GM10847 (cell line): Measurements from ENCODE around the gene PTPN5.

Experiments
- POLR2A ChIP-seq: IDR thresholded peaks from 2 replicates; pipeline ENCODE4 v1.6.1; 2011; ENCODE audit not compliant: insufficient read length; ENCODE audit errors: extremely low read depth

The PTPN5 gene

DNA sequence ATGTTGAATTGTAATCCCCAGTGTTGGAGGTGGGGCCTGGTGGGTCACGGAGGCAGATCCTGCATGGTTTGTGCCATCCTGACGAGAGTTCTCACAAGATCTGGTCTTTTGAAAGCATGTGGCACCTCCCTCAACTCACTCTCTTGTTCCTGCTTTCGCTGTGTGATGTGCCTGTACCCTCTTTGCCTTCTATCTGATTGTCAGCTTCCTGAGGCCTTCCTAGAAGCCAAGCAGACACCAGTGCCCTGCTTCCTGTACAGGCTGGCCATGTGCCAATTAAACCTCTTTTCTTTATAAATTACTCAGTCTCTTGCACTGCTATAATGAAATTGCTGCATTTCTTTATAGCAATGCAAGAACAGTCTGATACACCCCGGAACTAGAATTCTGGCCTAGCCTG, 13.1 kb downstream of the PTPN5 start:
- TF ChIP-seq POLR2A: no peak

GRCh38 chr11:18776324-18776723, 15.3 kb downstream of the PTPN5 start:
- no peak for TF ChIP-seq POLR2A

GRCh38 chr11:18775492-18776292, 15.9 kb downstream of the PTPN5 start:
- no peak for TF ChIP-seq POLR2A

DNA sequence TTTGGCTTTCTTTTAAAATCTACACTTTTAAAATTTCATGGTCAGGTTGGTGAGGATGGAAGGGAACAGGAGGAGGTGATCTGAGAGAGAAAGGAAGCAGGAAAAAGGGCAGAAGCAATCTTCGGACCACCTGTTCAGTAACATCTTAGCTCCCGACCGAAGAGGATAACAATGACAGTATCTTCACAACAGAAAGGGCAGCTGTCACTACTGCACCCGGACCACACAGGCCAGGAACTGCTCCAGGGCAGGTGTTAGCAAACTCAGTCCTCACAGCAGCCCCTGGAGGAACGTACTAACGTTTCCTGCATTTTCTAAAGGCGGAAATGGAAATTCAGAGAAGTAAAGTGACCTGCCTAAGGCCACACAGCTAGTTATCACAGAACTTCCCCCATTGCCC, 16.8 kb downstream of the PTPN5 start:
- TF ChIP-seq POLR2A: no peak

- no peak for TF ChIP-seq POLR2A
Measured at GRCh38 chr11:18773681-18774080, 17.9 kb downstream of the PTPN5 start.

DNA sequence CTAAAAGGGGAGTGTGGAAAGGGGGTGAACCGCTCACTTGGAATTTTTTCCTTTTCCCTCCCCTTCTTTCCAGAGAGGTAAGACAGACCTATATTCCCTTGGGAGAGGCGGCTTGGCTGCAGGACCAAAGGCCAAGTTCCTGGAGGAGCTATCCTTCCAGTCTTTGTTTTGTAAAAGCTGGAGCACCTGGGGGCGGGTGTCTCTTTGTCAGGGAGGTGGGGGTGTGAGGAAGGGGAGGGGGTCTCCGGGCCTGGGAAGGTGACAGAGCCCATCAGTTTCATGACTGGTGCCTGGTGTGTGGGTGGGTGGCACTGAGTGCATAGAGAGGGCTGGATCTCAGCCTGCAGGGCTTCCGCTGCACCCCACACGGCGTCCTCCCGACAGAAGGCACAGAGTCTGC, 18.5 kb downstream of the PTPN5 start:
- TF ChIP-seq POLR2A: no peak

GRCh38 chr11:18772211-18772610, 19.4 kb downstream of the PTPN5 start:
- TF ChIP-seq POLR2A: no peak

DNA sequence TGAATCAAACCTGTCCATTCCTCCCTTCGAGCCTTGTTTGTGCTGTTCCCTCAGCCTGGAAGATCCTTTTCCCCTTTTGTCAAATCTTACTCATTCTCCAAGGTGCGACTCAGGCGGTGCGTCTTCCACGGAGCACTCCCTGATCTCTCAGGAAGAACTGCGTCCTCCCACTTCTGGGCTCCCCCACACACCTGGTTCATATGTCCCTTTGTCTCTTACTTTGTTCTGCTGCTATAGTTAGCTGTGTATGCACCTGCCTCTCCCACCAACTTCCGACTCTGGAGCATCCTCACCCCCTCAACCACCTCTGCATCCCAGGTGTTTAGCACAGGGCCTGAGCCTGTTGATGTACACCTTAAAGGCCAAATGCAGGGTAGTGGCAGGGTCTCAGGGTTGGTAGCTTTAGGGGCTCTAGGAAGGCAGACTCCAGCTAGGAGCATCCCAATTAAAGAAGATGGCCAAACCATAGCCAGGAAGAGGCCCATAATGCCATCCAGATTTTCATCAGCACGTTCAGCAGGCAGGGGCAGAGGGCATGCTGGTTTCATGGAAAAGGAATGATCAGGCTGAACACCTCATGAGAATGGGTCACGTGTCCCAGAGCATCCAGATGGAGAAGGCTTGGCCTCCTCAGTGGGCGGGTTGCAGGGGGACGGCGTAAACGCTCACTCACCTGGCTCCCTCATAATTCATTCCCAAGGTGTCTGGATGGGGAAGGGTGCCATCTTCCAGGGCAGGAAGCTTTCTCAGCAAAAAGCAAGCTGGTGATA, 20.1 kb downstream of the PTPN5 start:
- TF ChIP-seq POLR2A: no peak

DNA sequence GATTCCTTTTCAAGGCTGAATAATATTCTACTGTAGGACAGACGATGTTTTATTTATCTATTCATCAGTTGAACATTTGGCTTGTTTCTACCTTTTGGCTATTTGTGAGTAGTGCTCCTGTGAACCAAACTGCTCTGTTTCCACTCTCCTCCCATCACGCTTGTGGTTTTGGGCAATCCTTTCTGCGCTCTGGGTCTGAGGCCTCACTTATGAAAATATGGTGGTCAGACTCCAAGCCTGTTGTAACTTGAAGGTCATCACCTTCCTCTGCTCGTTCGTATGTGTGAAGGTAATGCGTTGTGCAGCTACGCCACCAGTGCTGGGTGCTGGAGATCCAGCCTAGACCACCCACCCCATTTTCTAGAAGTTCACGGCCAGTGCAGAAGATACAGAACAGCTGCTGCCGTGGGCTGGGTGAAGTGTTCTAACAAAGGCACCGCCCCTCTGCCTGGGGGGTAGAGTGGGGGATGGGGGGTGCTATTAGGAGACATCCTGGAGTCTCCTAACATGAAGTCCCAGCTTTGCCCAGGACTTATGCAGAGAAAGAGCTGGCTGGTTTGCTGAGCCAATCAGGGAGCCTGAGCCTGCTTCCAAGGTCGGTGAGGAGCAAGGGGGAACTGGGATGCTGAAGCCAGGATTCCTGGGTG, 21.0 kb downstream of the PTPN5 start:
- TF ChIP-seq POLR2A: no peak

- no peak for TF ChIP-seq POLR2A
Measured at GRCh38 chr11:18769802-18770456, 21.7 kb downstream of the PTPN5 start.

DNA sequence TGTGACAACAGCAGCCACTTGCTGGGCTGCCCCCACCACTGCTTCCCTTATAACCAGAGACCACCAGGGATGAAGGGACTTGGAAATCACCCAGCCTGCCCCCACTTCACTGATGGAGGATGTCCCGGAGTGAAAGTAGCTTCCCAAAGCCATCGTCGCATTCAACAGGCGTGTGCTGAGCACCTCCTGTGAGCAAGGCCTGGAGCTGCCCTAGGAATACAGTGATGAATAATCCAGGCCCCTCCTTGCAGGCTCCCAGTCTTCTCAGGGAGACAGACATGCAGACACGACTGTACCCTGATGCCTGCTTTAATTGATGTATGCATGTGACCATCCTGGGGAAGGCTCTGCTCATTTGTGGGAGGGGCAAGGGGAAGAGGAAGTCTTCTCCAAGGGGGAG, 22.6 kb downstream of the PTPN5 start:
- TF ChIP-seq POLR2A: no peak

DNA sequence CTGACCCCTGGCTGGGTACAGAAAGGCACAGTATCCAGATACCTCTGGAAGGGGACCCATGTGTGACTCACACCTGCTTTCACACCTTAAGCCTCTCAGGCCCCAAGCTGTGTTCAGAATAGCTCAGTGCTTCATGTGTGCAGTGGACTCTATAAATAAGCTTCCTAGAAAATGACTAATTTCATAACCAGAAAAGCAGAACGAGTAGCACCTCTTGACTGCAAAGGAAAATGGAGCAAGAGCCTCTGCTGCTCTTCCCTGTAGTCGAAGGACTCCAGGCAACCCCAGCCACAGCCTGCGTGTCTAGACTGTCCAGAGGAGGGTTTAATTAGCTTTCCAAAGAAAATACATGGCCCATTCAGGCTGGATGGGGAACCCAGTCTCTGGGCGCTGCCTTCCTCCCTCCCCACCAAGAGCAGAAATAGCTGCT, 23.1 kb downstream of the PTPN5 start:
- TF ChIP-seq POLR2A: no peak

DNA sequence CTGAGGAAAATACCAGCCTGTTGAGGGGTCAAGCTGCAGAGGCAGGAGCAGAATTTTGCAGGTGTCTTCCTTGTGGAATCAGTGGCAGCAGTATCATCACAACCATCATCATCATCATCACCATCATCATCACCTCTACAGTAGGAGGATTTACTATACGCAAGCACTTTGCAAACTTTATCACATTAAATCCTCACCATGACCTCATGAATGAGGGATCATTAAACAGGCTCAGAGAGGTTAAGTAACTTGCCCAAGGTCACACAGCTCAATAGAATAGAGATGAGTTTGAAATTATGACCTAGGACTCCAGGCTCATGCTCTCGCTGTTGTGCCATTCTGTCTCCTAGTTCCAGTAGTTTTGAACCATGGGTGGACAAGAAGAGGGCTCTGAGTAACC, 25.6 kb downstream of the PTPN5 start:
- TF ChIP-seq POLR2A: no peak

DNA sequence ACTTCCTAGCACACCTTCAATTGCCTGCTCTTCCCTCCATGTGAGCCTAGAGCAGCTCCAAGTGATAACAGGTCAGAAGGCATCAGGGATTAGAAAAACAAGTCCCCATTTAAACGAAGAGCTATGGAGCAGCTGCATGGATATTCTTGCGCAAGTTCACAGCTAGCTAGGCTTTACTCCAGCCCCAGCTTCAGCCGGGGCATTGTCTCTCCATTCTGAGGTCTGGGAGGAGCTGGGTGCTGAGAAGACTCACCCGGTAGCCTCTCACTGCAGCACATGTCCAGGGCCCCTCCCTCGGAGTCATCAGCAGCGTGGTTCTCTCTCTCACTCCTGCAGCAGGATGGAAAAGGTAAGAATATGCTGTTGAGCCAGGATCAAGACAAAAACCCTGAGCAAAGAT, 26.0 kb downstream of the PTPN5 start:
- TF ChIP-seq POLR2A: no peak

DNA sequence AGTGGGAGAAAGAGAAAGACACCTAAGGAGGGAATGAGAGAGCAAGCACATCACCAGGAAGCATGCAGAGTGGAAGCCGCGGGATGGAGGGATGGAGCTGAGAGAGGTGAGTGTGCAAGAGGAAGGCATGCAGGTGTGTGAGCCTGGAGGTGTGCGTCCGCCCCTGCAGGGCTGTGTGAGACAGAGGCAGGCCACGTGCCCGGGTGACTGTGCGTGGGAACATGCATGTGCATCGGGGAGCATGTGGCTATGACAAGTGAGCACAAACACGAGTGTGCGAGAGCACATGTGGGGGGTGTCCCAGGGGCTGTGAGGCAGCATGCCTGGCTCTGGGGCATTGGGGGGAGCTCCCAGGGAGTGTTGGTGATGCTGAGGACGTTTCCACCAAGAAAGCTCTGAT, 29.9 kb downstream of the PTPN5 start:
- TF ChIP-seq POLR2A: no peak

DNA sequence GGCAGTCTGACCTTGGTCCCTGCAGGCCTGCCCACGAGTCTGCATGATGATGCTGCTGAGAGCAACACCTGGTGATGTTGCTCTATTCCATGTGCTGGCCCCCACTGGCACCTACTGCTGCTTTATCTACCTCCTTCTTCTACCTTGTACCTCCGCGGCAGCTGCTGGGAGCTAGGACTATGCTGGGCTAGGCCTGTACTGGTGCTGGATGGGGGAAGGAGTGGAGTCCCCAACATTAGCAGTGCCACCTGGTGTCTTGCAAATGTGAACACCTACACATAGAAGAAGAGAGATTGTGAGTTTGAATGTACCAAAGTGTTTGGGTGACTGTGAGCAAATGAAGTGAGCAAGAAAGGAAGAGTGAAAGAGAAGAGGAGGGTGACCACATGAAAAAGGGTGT, 30.5 kb downstream of the PTPN5 start:
- no peak for TF ChIP-seq POLR2A

DNA sequence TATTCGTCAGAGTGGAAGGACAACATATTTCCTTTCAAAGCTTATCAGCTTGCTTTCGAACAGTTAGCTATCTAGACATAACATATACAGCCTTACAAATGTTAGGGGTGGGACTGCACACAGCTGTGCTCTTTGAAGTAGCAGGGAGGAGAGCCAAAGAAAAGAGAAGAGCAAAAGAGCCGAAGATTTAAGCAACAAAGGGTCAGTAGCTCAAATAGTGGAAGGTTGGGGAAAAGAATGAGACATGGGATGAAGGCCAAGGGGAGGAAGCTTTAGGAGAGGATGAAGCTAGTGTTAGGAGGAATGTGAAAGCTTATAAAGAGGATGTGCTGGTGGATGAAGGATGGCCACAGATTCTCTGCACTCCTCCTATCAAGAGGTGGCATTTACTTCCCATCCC, 33.8 kb downstream of the PTPN5 start:
- TF ChIP-seq POLR2A: no peak
